Measurements from ENCODE around the gene SORCS2. TPM values are rescaled to one million over a fixed set of nuclear protein-coding genes. Genes with fewer than 3 reads are reported as not detected.

SORCS2 gene
- total and polyA plus RNA-seq, 2 experiments from 2014 or later = 0.92 to 6.9 TPM

GRCh38 chr4:7788694-7789425 is 596.5 kb downstream of the SORCS2 start:
- Histone ChIP-seq H3K9me3 (ENCODE audit: low read depth) (no peaks in the 10 kb centered on the region), H3K36me3 (peaks cover 4% of the 10 kb centered on the region), H3K27me3 (no peaks in the 10 kb centered on the region), H3K4me1 (ENCODE audit: low read depth) (no peaks in the 10 kb centered on the region), H3K27ac (no peak overlapping the region), H3K4me3 (no peak overlapping the region)
- peak in 1 of 2 donors; percentile 19 for DNase-seq (ENCODE audit: low read depth in 1 of 2, low spot score in 1 of 2)
- TF ChIP-seq CTCF (IDR thresholded peaks at IDR 0.05; ENCODE audit: low read depth, low read length) = no peak

- Histone ChIP-seq H3K27ac (no peak overlapping the region), H3K4me3 (no peak overlapping the region), H3K9me3 (ENCODE audit: low read depth) (no peaks in the 10 kb centered on the region), H3K36me3 (peaks cover 4% of the 10 kb centered on the region), H3K4me1 (ENCODE audit: low read depth) (no peaks in the 10 kb centered on the region), H3K27me3 (no peaks in the 10 kb centered on the region)
- no peak for TF ChIP-seq CTCF (IDR thresholded peaks at IDR 0.05; ENCODE audit: low read depth, low read length)
- no peak for DNase-seq (ENCODE audit: low read depth in 1 of 2, low spot score in 1 of 2)
Measured at GRCh38 chr4:7790023-7790422, 597.7 kb downstream of the SORCS2 start.

GRCh38 chr4:7790999-7791398 is 598.7 kb downstream of the SORCS2 start:
- no peak for DNase-seq (ENCODE audit: low read depth in 1 of 2, low spot score in 1 of 2)
- no peak for TF ChIP-seq CTCF (IDR thresholded peaks at IDR 0.05; ENCODE audit: low read depth, low read length)
- H3K27ac ChIP-seq = no peak overlapping the region
- no peaks in the 10 kb centered on the region for H3K27me3 ChIP-seq
- H3K4me1 ChIP-seq (ENCODE audit: low read depth) = no peaks in the 10 kb centered on the region
- peaks cover 4% of the 10 kb centered on the region for H3K36me3 ChIP-seq
- no peak overlapping the region for H3K4me3 ChIP-seq
- no peaks in the 10 kb centered on the region for H3K9me3 ChIP-seq (ENCODE audit: low read depth)

Other genes with a start within 250 kb of the SORCS2 start
- 21.3 and 29.0 TPM in 2 replicates for gene TADA2B, start 149.2 kb upstream of the SORCS2 start, total RNA-seq
- 21.5 and 22.0 TPM in 2 replicates for gene TADA2B, start 149.2 kb upstream of the SORCS2 start, polyA plus RNA-seq
- 21.2 and 24.0 TPM in 2 replicates for gene GRPEL1, start 124.5 kb upstream of the SORCS2 start, total RNA-seq
- gene GRPEL1, start 124.5 kb upstream of the SORCS2 start, polyA plus RNA-seq = 57.8 and 58.8 TPM in 2 replicates
- 4.4 and 4.6 TPM in 2 replicates for gene PSAPL1, start 242.4 kb downstream of the SORCS2 start, total RNA-seq
- 3.5 and 5.9 TPM in 2 replicates for gene PSAPL1, start 242.4 kb downstream of the SORCS2 start, polyA plus RNA-seq

All from cardiac muscle cell (in vitro differentiated cells and primary cell).